Vagina (tissue), 2 donors: Measurements from ENCODE around the gene AATK.

Experiments used
- CTCF ChIP-seq, 3 experiments: fragments of 450-650 bp in 2 of 3; fragments of 200-600 bp in 1 of 3; sonication (generic) in 1 of 3; IDR thresholded peaks; one replicate each; pipeline ENCODE4 v1.5.1; 2017 to 2019; ENCODE audit warnings: antibody characterized with exemption in 3 of 3, mild to moderate bottlenecking in 2 of 3, moderate library complexity in 2 of 3
- POLR2A ChIP-seq, 2 donors: fragments of 450-650 bp; IDR thresholded peaks; one replicate each; pipeline ENCODE4 v1.6.1; 2017; ENCODE audit warnings: antibody characterized with exemption in 2 of 2, mild to moderate bottlenecking in 2 of 2, moderate library complexity in 2 of 2

GRCh38 chr17:81097943-81098308 is 68.1 kb downstream of the AATK start:
- TF ChIP-seq CTCF (IDR thresholded peaks at IDR 0.05) (no peak), POLR2A (IDR thresholded peaks at IDR 0.05) (no peak)
